Ishikawa (cell line): ENCODE data around the gene ARID5B.

Experiments used
- CEBPB ChIP-seq: IDR thresholded peaks from 2 replicates; pipeline ENCODE4 v1.6.1; 2012
- CREB1 ChIP-seq: IDR thresholded peaks from 2 replicates; pipeline ENCODE4 v1.6.1; 2012; ENCODE audit warnings: low read depth
- EGR1 ChIP-seq: IDR thresholded peaks from 2 replicates; pipeline ENCODE4 v1.6.1; 2012
- EP300 ChIP-seq: IDR thresholded peaks from 2 replicates; pipeline ENCODE4 v1.6.1; 2012; ENCODE audit warnings: borderline replicate concordance
- FOXM1 ChIP-seq: IDR thresholded peaks from 2 replicates; pipeline ENCODE4 v1.6.1; 2012; ENCODE audit warnings: low read depth, borderline replicate concordance
- MAX ChIP-seq: IDR thresholded peaks from 2 replicates; pipeline ENCODE4 v1.6.1; 2012
- NFIC ChIP-seq: IDR thresholded peaks from 2 replicates; pipeline ENCODE4 v1.6.1; 2012
- RAD21 ChIP-seq: IDR thresholded peaks from 2 replicates; pipeline ENCODE4 v1.6.1; 2012; ENCODE audit warnings: low read depth
- REST ChIP-seq: IDR thresholded peaks from 2 replicates; pipeline ENCODE4 v1.6.1; 2012; ENCODE audit warnings: low read depth, mild to moderate bottlenecking
- TAF1 ChIP-seq: IDR thresholded peaks from 2 replicates; pipeline ENCODE4 v1.6.1; 2012; ENCODE audit warnings: low read depth, mild to moderate bottlenecking
- TCF12 ChIP-seq: IDR thresholded peaks from 2 replicates; pipeline ENCODE4 v1.6.1; 2012; ENCODE audit warnings: low read depth
- TEAD4 ChIP-seq: IDR thresholded peaks from 2 replicates; pipeline ENCODE4 v1.6.1; 2012
- YY1 ChIP-seq: IDR thresholded peaks from 2 replicates; pipeline ENCODE4 v1.6.1; 2012; ENCODE audit warnings: low read depth
- ZBTB7A ChIP-seq: IDR thresholded peaks from 2 replicates; pipeline ENCODE4 v1.6.1; 2012; ENCODE audit warnings: low read depth
- TF ChIP-seq, protein P1 (sequence below): IDR thresholded peaks from 2 replicates; pipeline ENCODE4 v1.6.1; 2012

ARID5B gene

GRCh38 chr10:61898435-61898778 is 3.1 kb upstream of the ARID5B start:
- no peak for TF ChIP-seq TAF1
- TF ChIP-seq REST: no peak
- TF ChIP-seq, protein P1, sequence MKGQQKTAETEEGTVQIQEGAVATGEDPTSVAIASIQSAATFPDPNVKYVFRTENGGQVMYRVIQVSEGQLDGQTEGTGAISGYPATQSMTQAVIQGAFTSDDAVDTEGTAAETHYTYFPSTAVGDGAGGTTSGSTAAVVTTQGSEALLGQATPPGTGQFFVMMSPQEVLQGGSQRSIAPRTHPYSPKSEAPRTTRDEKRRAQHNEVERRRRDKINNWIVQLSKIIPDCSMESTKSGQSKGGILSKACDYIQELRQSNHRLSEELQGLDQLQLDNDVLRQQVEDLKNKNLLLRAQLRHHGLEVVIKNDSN: no peak
- no peak for TF ChIP-seq TEAD4
- no peak for TF ChIP-seq FOXM1
- no peak for TF ChIP-seq RAD21
- no peak for TF ChIP-seq MAX

GRCh38 chr10:61899069-61899531 is 2.4 kb upstream of the ARID5B start:
- TF ChIP-seq REST (no peak), TEAD4 (no peak), CEBPB (no peak), NFIC (no peak), RAD21 (no peak)
- TF ChIP-seq, protein P1: no peak

DNA sequence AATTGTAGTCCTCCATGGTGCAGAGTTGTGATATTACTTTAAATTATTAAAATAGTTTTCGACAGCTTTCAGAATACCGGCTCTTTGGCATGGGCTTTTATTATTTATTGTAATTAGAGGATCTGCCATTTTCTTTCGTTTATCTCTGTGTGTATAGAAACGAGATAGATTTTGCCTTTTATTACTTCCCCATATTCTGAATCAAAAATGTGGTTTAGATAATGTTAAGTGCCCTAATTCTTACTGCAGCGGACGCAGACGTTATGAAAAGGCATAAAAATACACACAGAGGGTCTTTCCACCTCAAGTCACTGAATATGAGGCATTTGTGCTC is 1.9 kb upstream of the ARID5B start:
- no peak for TF ChIP-seq RAD21
- no peak for TF ChIP-seq EP300
- no peak for TF ChIP-seq CEBPB
- no peak for TF ChIP-seq CREB1
- TF ChIP-seq TCF12: no peak
- TF ChIP-seq YY1: no peak
- TF ChIP-seq FOXM1: no peak
- no peak for TF ChIP-seq MAX
- no peak for TF ChIP-seq TEAD4
- TF ChIP-seq REST: no peak
- TF ChIP-seq ZBTB7A: no peak
- no peak for TF ChIP-seq EGR1
- no peak for TF ChIP-seq TAF1
- TF ChIP-seq, protein P1: no peak
- TF ChIP-seq NFIC: no peak

GRCh38 chr10:61899997-61900828 is 1.3 kb upstream of the ARID5B start:
- TF ChIP-seq REST (no peak), TAF1 (no peak), ZBTB7A (no peak), MAX (peak; percentile 20; the same call in 1 of the 2 replicates), EP300 (no peak), TCF12 (peak; percentile 12; the same call in 1 of the 2 replicates), CEBPB (peak; percentile 88)
